WTC11 (cell line): ENCODE results near the gene ZDHHC8. TPM values are rescaled to one million over a fixed set of nuclear protein-coding genes. Genes with fewer than 3 reads are reported as not detected.

Experiments used
- ATAC-seq: fragments of 200-7000 bp; cut with Tn5 transposase; 2 replicates; pipeline ENCODE4 v1.10.0; 2021; ENCODE audit warnings: mild to moderate bottlenecking, moderate library complexity
- CTCF ChIA-PET: fragments of 300-600 bp; sonication (Branson Sonifier 250); formaldehyde crosslinking; loops from one replicate; lab custom pipeline; 2021; ENCODE audit warnings: antibody characterized with exemption; lab: Charles Lee
- POLR2A ChIA-PET: fragments of 350-600 bp; sonication (Branson Sonifier 250); formaldehyde crosslinking; loops from one replicate; lab custom pipeline; 2021; ENCODE audit warnings: antibody characterized with exemption; lab: Charles Lee
- DNase-seq: peaks from one replicate; pipeline ENCODE4 v3.0.0; 2021; ENCODE audit warnings: low spot score
- H3K27ac Mint-ChIP-seq: 2 replicates; pipeline ENCODE4 v1.8.0; 2021; ENCODE audit warnings: mixed read lengths
- H3K27me3 Mint-ChIP-seq: 2 replicates; pipeline ENCODE4 v1.8.0; 2021; ENCODE audit warnings: low read depth, mild to moderate bottlenecking, moderate library complexity, mixed read lengths
- H3K36me3 Mint-ChIP-seq: 2 replicates; pipeline ENCODE4 v1.8.0; 2021; ENCODE audit warnings: mixed read lengths
- H3K4me1 Mint-ChIP-seq: 2 replicates; pipeline ENCODE4 v1.8.0; 2022; ENCODE audit warnings: mixed read lengths
- H3K4me3 Mint-ChIP-seq: 2 replicates; pipeline ENCODE4 v1.8.0; 2021; ENCODE audit warnings: mild to moderate bottlenecking, moderate library complexity, mixed read lengths
- H3K9me3 Mint-ChIP-seq: 2 replicates; pipeline ENCODE4 v1.8.0; 2021; ENCODE audit warnings: mixed read lengths
- AR ChIP-seq: fragments of 250-450 bp; sonication (Bioruptor Pico); IDR thresholded peaks from 2 replicates; pipeline ENCODE4 v1.9.0; 2021; ENCODE audit warnings: mild to moderate bottlenecking
- ATF6 ChIP-seq: sonication (generic); formaldehyde crosslinking; IDR thresholded peaks from 2 replicates; pipeline ENCODE4 v1.8.1; 2023; ENCODE audit warnings: mild to moderate bottlenecking, missing genetic modification reagents
- ESRRA ChIP-seq: sonication (generic); formaldehyde crosslinking; IDR thresholded peaks from 2 replicates; pipeline ENCODE4 v1.8.1; 2022; ENCODE audit warnings: mild to moderate bottlenecking, missing genetic modification reagents, borderline replicate concordance
- FOXJ3 ChIP-seq: sonication (generic); formaldehyde crosslinking; IDR thresholded peaks from 2 replicates; pipeline ENCODE4 v1.9.0; 2021; ENCODE audit warnings: missing genetic modification reagents, mild to moderate bottlenecking, borderline replicate concordance
- IRF1 ChIP-seq: sonication (generic); formaldehyde crosslinking; IDR thresholded peaks from 2 replicates; pipeline ENCODE4 v1.8.0; 2023; ENCODE audit warnings: missing genetic modification reagents
- JUN ChIP-seq: sonication (generic); formaldehyde crosslinking; IDR thresholded peaks from 2 replicates; pipeline ENCODE4 v1.8.0; 2023; ENCODE audit warnings: mild to moderate bottlenecking, missing genetic modification reagents
- MAX ChIP-seq: sonication (generic); formaldehyde crosslinking; IDR thresholded peaks from 2 replicates; pipeline ENCODE4 v1.8.0; 2022; ENCODE audit warnings: mild to moderate bottlenecking, missing genetic modification reagents
- PREB ChIP-seq: sonication (generic); formaldehyde crosslinking; IDR thresholded peaks from 2 replicates; pipeline ENCODE4 v1.8.1; 2022; ENCODE audit warnings: mild to moderate bottlenecking, missing genetic modification reagents, moderate library complexity, borderline replicate concordance
- SMAD3 ChIP-seq: sonication (generic); formaldehyde crosslinking; IDR thresholded peaks from 2 replicates; pipeline ENCODE4 v1.8.0; 2022; ENCODE audit warnings: missing genetic modification reagents, mild to moderate bottlenecking, borderline replicate concordance
- STAT6 ChIP-seq: sonication (generic); formaldehyde crosslinking; conservative IDR thresholded peaks from 2 replicates; pipeline ENCODE4 v1.8.1; 2023; ENCODE audit warnings: mild to moderate bottlenecking, low read depth, missing genetic modification reagents, moderate library complexity
- ZSCAN18 ChIP-seq: fragments of 250-450 bp; sonication (Bioruptor Pico); IDR thresholded peaks from 2 replicates; pipeline ENCODE4 v2.1.2; 2022; ENCODE audit warnings: mild to moderate bottlenecking, moderate library complexity
- total RNA-seq: library from RNA; stranded (reverse); gene quantifications from 3 replicates; pipeline ENCODE4 v1.2.3, GENCODE V29; 2021

Gene ZDHHC8
- total RNA-seq, 1 experiment from 2014 or later = 79.7 TPM

GRCh38 chr22:20172141-20172613 lies 40.6 kb downstream of the ZDHHC8 start:
- no peaks in the 10 kb centered on the region for H3K4me1 Mint-ChIP-seq
- ATAC-seq (no peak), DNase-seq (no peak)
- CTCF ChIA-PET = interaction anchor here (1.7 kb wide), 1 partner anchor 23 kb away, joined by 3 read pairs; no protein-coding TSS in a partner anchor
- POLR2A ChIA-PET = no interaction called here
- no peak overlapping the region for H3K4me3 Mint-ChIP-seq
- H3K36me3 Mint-ChIP-seq = no peaks in the 10 kb centered on the region
- no peak for TF ChIP-seq MAX (CRISPR knock-in tag)
- H3K9me3 Mint-ChIP-seq = no peaks in the 10 kb centered on the region
- no peak overlapping the region for H3K27ac Mint-ChIP-seq
- H3K27me3 Mint-ChIP-seq = no peaks in the 10 kb centered on the region

- H3K4me3 Mint-ChIP-seq = no peak overlapping the region
- no peak overlapping the region for H3K27ac Mint-ChIP-seq
- ChIA-PET POLR2A (no interaction called here), CTCF (interaction anchor here (0.5 to 3.0 kb wide), 8 partner anchors 13 to 400 kb away, joined by 3 to 27 read pairs (median 3); no protein-coding TSS in a partner anchor)
- H3K36me3 Mint-ChIP-seq = no peaks in the 10 kb centered on the region
- ATAC-seq = no peak; the same call in 1 of the 2 replicates
- no peak for TF ChIP-seq PREB (CRISPR knock-in tag)
- no peak for TF ChIP-seq FOXJ3 (CRISPR knock-in tag)
- TF ChIP-seq SMAD3 (CRISPR knock-in tag) = no peak
- no peak for TF ChIP-seq AR
- H3K27me3 Mint-ChIP-seq = no peaks in the 10 kb centered on the region
- no peaks in the 10 kb centered on the region for H3K4me1 Mint-ChIP-seq
- H3K9me3 Mint-ChIP-seq = no peaks in the 10 kb centered on the region
- no peak for DNase-seq
These were observed 41.6 kb downstream of the ZDHHC8 start for GRCh38 chr22:20173246-20173645.

GRCh38 chr22:20173772-20174171 lies 42.2 kb downstream of the ZDHHC8 start:
- ChIA-PET POLR2A (no interaction called here), CTCF (interaction anchor here (0.5 to 3.0 kb wide), 6 partner anchors 13 to 399 kb away, joined by 3 to 27 read pairs (median 5); no protein-coding TSS in a partner anchor)
- no peaks in the 10 kb centered on the region for H3K4me1 Mint-ChIP-seq
- H3K4me3 Mint-ChIP-seq = no peak overlapping the region
- TF ChIP-seq ATF6 = no peak
- H3K9me3 Mint-ChIP-seq = no peaks in the 10 kb centered on the region
- DNase-seq = no peak
- H3K36me3 Mint-ChIP-seq = no peaks in the 10 kb centered on the region
- no peak overlapping the region; the same call in 1 of the 2 replicates for H3K27ac Mint-ChIP-seq
- ATAC-seq = no peak
- H3K27me3 Mint-ChIP-seq = no peaks in the 10 kb centered on the region

GRCh38 chr22:20174785-20175596 lies 43.4 kb downstream of the ZDHHC8 start:
- Mint-ChIP-seq H3K4me1 (no peaks in the 10 kb centered on the region), H3K27me3 (no peaks in the 10 kb centered on the region), H3K4me3 (no peak overlapping the region), H3K27ac (no peak overlapping the region), H3K36me3 (no peaks in the 10 kb centered on the region), H3K9me3 (no peaks in the 10 kb centered on the region)
- DNase-seq (no peak), ATAC-seq (peak; percentile 67)
- ChIA-PET POLR2A (no interaction called here), CTCF (interaction anchor here (0.6 to 4.4 kb wide), 15 partner anchors 12 to 145 kb away, joined by 3 to 44 read pairs (median 7); partner anchors contain the start of gene DGCR6L)
- no peak for TF ChIP-seq STAT6 (CRISPR knock-in tag)
- TF ChIP-seq JUN (CRISPR knock-in tag) = no peak
- TF ChIP-seq ZSCAN18 = no peak
- TF ChIP-seq ESRRA (CRISPR knock-in tag) = no peak
- no peak for TF ChIP-seq SMAD3 (CRISPR knock-in tag)
- TF ChIP-seq IRF1 = no peak
